Glutamatergic neuron (in vitro differentiated cells): ENCODE measurements around the gene CACNA1D. TPM values are rescaled to one million over a fixed set of nuclear protein-coding genes. Genes with fewer than 3 reads are reported as not detected.

Source experiments
- DNase-seq: peaks from one replicate; pipeline ENCODE4 v3.0.0; 2022
- H3K27ac Mint-ChIP-seq: one replicate; pipeline ENCODE4 v1.8.0; 2020; ENCODE audit warnings: mild to moderate bottlenecking, mixed read lengths, inconsistent platforms; ENCODE audit not compliant: unreplicated experiment
- H3K27me3 Mint-ChIP-seq: one replicate; pipeline ENCODE4 v1.8.0; 2020; ENCODE audit warnings: mild to moderate bottlenecking, moderate library complexity, mixed read lengths, inconsistent platforms; ENCODE audit not compliant: unreplicated experiment
- H3K36me3 Mint-ChIP-seq: one replicate; pipeline ENCODE4 v1.8.0; 2020; ENCODE audit warnings: mild to moderate bottlenecking, mixed read lengths, inconsistent platforms; ENCODE audit not compliant: unreplicated experiment
- H3K4me1 Mint-ChIP-seq: one replicate; pipeline ENCODE4 v1.8.0; 2020; ENCODE audit warnings: mild to moderate bottlenecking, low read depth, mixed read lengths, inconsistent platforms; ENCODE audit not compliant: unreplicated experiment
- H3K4me3 Mint-ChIP-seq: one replicate; pipeline ENCODE4 v1.8.0; 2020; ENCODE audit warnings: mild to moderate bottlenecking, mixed read lengths, inconsistent platforms; ENCODE audit not compliant: unreplicated experiment
- H3K9me3 Mint-ChIP-seq: one replicate; pipeline ENCODE4 v1.8.0; 2020; ENCODE audit warnings: mild to moderate bottlenecking, moderate library complexity, mixed read lengths, inconsistent platforms; ENCODE audit not compliant: unreplicated experiment
- total RNA-seq: library from RNA; stranded (reverse); fragmentation: NEBNext Ultra II Directional; extraction: Animal tissue kit (Norgen Biotek cat#: 25700); gene quantifications from one replicate; pipeline ENCODE4 v1.2.1, GENCODE V29; 2021; ENCODE audit not compliant: unreplicated experiment
- TF ChIP-seq, protein P1 (sequence below): fragments of 200-600 bp; sonication (generic); IDR thresholded peaks from one replicate; pipeline ENCODE4 v1.5.0; 2021; ENCODE audit not compliant: partially characterized antibody, unreplicated experiment

The CACNA1D gene
- total RNA-seq, 1 donor from 2014 or later = 5.0 TPM

DNA sequence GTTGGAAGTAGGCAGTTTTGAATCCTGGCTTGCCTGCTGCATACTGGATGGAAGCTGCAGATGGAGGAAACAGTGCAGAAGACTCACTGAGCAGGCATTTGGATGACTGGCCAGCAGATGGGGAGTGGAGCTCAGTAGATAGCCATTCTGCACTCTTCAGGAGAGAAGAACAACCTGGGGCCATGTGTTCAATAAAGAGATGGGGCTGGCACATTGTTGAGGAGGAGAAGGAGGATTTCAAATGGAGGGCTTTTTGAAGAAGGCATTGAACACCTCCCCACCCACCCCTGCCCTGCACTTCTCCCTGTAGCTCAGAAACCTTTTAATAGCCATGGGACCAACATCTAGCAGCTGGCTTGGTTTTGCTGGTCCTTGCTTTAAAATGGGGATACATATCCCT lies 109.8 kb downstream of the CACNA1D start:
- Mint-ChIP-seq H3K36me3 (peaks cover 5% of the 10 kb centered on the region), H3K4me3 (no peak overlapping the region), H3K9me3 (peaks cover 2% of the 10 kb centered on the region), H3K27ac (no peak overlapping the region), H3K4me1 (no peaks in the 10 kb centered on the region), H3K27me3 (no peaks in the 10 kb centered on the region)
- no peak for DNase-seq
- TF ChIP-seq, protein P1, sequence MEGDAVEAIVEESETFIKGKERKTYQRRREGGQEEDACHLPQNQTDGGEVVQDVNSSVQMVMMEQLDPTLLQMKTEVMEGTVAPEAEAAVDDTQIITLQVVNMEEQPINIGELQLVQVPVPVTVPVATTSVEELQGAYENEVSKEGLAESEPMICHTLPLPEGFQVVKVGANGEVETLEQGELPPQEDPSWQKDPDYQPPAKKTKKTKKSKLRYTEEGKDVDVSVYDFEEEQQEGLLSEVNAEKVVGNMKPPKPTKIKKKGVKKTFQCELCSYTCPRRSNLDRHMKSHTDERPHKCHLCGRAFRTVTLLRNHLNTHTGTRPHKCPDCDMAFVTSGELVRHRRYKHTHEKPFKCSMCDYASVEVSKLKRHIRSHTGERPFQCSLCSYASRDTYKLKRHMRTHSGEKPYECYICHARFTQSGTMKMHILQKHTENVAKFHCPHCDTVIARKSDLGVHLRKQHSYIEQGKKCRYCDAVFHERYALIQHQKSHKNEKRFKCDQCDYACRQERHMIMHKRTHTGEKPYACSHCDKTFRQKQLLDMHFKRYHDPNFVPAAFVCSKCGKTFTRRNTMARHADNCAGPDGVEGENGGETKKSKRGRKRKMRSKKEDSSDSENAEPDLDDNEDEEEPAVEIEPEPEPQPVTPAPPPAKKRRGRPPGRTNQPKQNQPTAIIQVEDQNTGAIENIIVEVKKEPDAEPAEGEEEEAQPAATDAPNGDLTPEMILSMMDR = no peak

DNA sequence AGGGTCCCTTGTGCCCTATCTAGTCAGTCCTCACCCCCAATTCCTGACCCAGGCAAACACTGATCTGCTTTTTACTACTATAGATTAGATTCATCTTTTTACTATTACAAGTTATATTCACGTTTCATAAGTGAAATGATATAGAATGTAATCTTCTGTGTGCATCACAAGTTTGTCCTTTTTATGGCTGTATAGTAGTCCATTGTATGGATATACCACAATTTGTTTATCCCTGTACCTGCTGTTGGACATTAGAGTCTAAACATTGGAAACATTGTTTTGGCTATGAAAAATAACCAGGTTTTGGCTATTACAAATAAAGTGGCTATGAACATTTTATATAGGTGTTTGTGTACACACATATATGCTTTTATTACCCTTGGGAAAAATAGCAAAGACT lies 112.4 kb downstream of the CACNA1D start:
- TF ChIP-seq, protein P1 = no peak
- Mint-ChIP-seq H3K9me3 (peaks cover 2% of the 10 kb centered on the region), H3K36me3 (peaks cover 5% of the 10 kb centered on the region), H3K4me1 (no peaks in the 10 kb centered on the region), H3K27me3 (no peaks in the 10 kb centered on the region), H3K4me3 (no peak overlapping the region), H3K27ac (no peak overlapping the region)
- no peak for DNase-seq

DNA sequence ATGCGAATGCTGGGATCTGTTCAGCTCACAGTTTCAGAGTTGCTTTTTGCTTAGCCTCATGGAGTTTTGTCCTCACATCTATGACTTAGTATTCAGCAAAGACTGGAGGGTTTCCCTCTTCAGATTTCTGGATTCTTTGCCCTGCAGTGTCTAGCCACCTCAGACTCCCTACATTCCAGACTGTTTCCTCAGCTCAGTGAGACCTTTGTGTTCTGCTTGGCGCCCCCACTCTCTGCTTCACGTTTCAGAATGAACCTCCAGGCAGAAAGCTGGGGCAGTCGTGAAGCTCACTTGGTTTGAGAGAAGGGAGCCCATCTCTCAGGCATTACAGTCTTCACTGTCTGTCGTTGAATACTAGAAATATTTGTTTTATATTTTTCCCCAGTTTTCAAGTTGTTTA lies 118.1 kb downstream of the CACNA1D start:
- Mint-ChIP-seq H3K9me3 (no peaks in the 10 kb centered on the region), H3K27ac (no peak overlapping the region), H3K4me1 (peaks cover 8% of the 10 kb centered on the region), H3K27me3 (no peaks in the 10 kb centered on the region), H3K36me3 (no peaks in the 10 kb centered on the region), H3K4me3 (no peak overlapping the region)
- DNase-seq = no peak
- TF ChIP-seq, protein P1 = no peak

DNA sequence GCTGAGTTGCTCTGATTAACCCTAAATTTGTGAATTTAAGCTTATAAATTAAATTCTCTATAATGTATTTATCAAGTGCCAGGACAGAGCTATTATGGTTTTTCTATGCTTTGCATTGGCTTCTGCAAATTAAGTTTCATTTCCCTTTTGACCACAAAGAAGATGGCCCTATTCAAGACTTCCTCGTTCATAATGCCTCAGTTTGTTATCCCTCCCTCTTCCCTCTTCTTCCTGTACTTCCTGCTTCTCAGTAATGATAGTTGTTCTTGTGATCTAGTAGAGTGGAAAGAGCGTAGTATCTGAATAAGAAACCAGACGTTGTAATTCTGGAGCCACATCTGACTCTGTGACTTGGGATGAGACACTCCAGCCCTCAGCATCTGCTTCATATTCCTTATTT lies 118.7 kb downstream of the CACNA1D start:
- Mint-ChIP-seq H3K4me1 (peaks cover 8% of the 10 kb centered on the region), H3K27me3 (no peaks in the 10 kb centered on the region), H3K36me3 (no peaks in the 10 kb centered on the region), H3K9me3 (no peaks in the 10 kb centered on the region), H3K4me3 (no peak overlapping the region), H3K27ac (no peak overlapping the region)
- TF ChIP-seq, protein P1 = no peak
- no peak for DNase-seq

DNA sequence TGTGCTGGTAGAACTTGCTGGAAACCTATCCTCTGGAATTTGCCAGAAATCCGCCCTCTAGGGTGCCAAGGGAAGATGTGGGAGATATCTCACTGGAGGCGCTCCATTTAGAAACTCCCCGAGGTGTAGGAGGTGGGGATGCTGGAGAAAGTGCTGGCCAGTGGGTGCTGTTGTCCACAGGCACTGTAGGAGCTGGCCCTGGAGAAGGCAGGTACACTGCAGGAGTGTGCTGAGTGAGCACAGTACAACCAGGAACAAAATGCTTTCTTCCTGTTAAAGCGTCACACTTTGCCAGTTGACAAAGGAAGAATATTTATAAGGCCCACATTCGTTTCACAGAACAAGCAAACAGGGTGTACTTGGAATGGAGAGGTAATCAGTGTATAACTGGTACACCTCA lies 119.9 kb downstream of the CACNA1D start:
- DNase-seq = no peak
- Mint-ChIP-seq H3K4me3 (no peak overlapping the region), H3K27ac (no peak overlapping the region), H3K36me3 (no peaks in the 10 kb centered on the region), H3K27me3 (no peaks in the 10 kb centered on the region), H3K9me3 (no peaks in the 10 kb centered on the region), H3K4me1 (peaks cover 8% of the 10 kb centered on the region)
- TF ChIP-seq, protein P1 = no peak
